Activated naive CD8-positive, alpha-beta T cell treated with anti-CD3 and anti-CD28 coated beads, Interleukin-2, amount 50 U/mL, for 16 hours (primary cell): ENCODE data around the gene MPRIP.

Experiments used
- DNase-seq: peaks from one replicate; pipeline ENCODE4 v3.0.0-alpha.2; 2020; ENCODE audit warnings: low read depth, low spot score

MPRIP gene

DNA sequence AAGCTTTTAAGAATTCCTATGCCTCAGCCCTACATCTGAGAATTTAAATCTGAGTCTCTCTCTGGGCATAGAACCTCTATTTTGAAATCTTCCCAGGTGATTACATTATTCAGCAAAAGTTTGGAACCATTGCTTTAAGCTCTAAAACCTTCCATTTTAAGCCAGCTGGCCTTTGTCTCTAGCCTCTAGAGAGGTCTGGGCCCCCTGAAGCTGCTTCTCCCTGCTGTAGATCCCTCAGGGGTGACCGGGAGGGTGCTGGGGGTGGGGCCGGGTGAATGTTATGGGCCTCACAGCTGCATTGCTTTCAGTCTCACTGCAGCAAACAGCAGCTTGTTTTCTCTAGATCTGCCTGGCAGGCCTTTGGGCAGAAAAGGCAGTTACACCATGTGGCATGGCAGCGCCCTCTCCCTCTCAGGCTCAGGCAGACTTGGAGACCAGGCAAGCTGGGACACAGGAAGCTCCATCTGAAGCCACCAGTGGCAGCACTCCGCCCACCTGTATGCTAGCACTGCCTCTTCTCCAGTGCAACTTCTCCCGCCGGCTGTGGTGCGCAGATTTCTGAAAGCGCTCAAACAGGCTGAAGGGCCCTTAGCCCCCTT is 66.3 kb downstream of the MPRIP start:
- DNase-seq = no peak

DNA sequence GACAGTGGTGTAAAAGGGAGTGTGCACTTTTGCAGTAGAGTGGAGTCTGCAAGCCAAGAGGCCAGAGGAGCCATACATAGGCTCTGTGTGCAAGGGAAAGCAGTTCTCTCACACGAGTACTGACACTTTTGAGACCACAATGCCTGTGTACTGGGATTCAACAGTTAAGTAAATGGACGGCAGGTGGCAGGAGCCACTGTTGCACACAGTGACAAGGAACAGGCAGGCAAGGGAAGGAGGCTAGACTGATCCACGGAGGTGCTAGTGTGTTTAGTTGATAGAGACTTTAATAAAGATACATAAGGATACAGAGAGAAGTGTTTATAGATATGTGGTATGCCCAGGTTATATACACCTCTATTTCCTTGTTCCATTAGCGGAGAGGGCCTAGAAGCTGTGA is 67.0 kb downstream of the MPRIP start:
- no peak for DNase-seq

DNA sequence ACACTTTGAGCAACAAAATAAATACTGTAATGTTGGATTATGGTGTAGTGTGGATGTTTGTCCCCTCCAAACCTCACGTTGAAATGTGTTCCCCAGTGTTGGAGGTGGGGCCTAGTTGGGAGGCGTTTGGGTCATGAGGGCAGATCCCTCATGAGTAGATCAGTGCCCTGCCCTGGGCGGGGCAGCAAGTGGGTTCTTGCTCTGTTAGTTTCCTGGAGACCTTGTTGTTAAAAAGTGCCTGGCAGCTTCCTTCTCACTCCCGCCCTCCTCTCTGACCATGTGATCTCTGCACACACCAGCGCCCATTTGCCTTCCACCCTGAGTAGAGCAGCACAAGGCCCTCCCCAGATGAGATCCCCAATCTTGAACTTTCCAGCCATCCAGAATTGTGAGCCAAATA is 67.7 kb downstream of the MPRIP start:
- DNase-seq = no peak

DNA sequence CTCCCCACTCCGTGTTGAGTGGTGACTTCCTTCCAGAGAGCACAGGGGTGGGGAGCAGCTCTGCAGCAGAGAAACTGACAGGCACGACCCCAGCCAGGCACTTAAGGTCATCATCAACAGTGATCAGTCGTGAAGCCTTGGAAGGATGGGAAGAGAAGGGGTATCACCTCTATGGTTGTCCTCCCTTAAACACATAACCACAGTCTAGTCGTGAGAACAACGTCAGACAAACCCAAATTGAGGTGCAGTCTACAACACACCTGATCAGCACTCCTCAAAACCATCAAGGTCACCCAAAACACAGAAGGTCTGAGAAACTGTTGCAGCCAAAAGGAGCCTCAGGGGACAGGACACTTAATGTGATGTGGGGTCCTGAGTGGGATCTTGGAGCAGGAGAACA is 68.3 kb downstream of the MPRIP start:
- no peak for DNase-seq

DNA sequence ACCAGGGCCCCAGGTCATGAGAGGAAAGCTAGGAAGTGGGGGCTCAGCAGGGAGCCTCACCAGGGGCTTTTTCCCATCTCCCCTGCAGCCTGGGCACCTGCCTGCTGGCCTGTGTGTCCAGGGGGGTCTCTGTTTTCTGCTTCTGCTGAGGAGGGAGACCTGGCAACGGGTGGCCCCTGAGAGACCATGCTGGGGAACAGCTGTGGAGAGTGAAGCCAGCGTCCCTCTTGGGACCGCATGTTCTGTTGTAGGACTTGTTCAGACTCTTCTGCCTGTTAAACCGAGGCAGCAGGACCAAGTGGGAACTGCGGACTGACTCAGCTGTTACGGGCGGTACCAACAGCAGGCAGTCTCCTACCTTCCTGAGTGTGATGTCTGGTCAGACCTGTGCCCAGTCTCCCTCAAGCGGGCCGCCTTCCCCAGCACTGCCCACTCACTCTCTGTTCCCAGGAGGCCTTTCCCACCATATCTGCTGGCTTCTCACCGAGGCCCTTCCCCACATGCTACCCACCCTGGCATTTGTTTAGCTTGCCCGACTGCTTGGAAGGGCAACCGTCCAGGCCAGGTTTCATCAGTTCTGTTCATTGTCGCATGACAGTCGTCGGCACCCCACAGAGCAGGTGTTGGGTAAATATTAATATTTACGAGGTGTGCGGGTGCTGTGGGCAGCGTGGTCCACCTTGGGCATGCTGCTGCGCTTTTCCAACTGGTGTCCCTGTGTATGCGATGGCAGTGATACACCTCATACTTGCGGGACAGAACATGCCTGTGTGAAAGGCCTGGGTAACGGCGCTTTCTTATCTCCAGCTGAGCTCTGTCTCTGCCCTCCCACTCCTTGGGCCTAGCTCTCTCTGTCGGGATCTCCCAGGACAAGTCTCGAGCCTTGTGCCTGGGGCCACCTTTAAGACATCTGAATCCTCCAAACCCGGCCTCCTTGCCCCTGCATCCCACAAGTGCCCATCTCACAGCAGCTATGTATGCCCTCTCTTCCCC is 69.4 kb downstream of the MPRIP start:
- no peak for DNase-seq

DNA sequence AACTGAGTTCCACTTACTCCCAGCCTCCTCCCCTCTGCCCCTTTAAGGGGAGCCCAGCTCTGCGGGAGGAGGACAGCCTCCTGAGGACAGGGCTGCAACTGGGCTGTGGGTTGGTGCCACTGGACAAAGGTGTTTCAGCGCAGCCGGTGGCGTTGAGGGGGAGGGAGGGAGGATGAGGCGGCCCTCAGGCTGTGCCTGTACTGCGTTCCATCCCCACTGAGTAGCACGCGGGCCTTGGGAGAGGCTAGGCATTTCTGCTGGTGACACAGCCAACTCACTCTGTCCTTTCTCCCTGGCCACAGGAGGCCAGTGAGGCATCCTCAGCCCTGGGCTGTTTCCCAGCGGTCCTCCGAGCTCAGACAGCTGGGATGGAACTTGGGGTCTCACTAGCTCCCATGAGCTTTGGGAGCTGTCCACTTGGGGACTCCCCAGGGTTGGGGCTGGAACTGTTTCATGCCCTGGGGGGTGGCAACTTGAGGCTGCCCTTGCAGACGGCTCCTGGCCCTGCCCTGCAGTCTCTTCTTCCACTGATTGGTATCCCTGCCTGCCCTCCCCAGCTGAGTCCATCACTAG is 70.5 kb downstream of the MPRIP start:
- no peak for DNase-seq

DNA sequence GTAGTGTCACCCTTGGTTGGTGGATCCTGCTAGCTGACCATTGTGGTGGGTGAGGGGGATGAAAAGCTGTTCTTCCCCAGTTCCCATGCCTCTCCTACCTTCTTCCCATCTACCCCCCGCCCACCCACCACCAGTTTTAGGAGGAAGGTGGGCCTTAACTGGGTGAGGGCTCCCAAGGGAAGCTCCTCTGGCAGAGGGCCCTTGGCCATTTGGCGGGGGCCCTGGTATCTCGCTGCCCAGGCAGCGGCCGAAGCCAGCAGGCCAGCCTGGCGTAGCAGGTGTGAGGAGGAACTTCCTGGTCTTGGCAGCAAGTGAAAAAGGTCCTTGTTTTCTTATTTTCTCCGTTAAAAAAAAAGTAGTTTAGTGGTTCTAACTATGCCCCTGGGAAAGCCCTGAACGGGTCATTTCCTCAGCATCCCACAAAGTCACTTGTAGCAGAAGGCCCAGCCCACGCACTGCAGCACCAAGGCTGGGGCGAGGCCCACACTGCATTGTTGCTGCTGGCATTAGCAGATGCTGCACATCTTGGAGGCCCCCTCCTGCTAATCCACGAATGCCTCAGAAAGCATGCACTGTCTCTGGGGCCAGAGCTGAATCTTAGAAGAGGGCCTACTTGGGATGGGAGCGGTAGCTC is 72.5 kb downstream of the MPRIP start:
- DNase-seq = no peak

DNA sequence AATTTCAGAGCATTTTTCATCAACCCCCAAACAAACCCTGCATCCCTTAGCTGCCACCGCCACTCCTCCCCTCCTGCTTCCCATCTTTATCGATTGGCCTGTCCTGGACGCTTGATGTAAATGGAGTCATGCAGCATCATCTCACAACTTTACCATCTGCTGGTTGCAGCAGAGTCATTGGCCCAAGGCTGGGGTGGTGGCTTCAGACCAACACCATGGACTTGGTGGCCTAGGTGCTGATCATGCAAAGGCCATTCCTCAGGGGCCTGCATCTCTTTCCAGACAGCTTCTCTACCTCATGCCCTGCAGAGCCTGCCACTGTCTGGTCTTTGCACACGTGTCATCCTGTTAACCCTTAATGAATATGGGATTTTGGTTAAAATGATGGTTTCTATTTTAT is 73.4 kb downstream of the MPRIP start:
- no peak for DNase-seq

DNA sequence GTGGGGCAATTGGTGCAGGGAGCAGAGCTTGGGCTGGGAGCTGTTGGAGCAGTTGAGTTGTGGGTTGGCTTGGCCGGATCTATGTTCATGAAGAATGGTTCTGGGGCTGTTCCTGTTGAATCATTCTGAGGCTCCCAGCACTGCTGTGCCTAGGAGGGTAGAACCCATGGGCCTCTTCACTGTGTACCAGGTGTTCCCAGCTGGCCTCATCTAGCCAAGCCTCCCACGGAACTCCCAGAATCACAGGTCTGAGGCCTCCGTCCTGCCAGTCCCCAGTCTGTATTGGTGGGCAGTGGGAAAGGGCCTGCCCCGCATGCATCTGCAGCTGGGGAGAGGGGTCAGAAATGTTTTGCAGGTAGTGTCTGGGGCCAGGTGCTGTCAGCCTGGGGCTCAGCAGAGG is 74.1 kb downstream of the MPRIP start:
- DNase-seq = no peak

DNA sequence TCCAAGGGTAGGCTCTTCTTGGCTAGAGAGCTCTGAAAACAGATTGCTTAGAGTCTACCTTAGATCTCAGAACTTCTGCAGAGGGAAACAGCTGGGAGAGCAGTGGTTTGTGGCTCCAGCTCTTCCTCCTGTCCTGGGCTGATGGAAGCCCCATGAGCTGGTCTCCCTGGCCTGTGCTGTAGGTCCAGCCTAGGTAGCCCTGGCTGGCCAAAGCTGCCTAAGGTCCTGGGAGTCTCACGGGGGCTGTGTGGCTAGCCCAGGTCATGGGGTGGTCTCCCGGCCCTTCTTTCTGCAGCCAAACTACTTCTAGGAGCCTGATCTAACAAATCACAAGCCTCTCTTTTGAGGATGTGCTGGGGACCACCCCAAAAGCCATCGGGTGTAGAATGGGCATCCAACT is 75.7 kb downstream of the MPRIP start:
- DNase-seq = no peak

DNA sequence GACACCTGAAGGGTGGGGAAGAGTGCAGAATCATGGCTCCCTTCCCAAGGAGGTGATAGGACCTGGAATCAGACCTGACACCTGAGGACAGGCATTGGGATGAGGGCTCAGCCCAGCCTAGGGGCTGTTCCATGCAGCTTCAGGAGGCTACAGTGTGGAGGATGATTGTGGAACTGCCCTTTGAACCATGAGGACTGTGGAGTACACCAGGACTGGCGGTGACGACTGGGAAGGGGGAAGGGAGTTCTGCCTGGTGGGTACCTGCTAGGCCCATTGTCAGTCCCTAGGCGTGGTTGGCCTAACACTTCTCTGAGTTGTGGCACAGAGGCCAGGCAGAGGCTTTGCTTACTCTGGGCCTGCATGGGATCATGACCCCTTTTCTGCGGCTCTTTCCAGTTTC is 76.1 kb downstream of the MPRIP start:
- DNase-seq = no peak

DNA sequence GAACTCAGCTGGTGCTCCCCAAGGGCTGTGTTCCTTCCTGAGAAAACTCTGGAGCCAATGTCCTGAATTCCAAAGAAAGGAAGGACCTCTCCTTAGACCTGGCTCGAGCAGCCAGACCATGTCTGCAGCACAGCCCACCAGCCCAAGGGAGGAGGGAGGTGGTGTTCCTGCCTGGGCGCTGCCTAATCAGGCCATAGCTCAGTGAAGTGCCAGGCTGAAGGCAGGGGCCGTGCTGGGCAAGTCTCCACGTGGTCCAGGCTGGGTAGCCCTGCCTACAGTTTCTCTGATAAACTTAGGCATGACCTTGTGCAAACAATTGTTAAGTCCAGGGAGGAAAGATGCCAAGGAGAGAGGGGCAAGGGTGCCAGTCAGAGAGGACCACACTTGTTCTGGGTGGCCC is 76.8 kb downstream of the MPRIP start:
- no peak for DNase-seq

DNA sequence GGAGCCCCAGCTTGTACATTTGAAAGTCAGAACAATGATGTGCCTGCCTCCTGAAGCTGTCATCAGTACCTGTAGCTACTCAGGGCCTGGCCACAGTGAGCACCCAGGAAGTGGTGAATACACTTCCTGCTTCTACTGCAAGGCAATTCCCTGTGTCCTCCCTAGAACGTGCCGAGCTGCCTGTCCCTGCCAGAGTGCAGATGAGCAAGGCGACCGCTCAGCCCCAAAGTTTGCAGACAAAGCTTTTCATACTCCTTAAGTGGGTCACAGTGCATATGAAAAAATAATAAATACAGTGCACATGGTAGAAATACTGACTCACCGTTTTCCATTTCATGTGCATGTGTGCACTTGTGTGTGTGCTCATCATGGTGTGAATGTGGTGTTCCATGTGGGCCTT is 77.3 kb downstream of the MPRIP start:
- DNase-seq = no peak

DNA sequence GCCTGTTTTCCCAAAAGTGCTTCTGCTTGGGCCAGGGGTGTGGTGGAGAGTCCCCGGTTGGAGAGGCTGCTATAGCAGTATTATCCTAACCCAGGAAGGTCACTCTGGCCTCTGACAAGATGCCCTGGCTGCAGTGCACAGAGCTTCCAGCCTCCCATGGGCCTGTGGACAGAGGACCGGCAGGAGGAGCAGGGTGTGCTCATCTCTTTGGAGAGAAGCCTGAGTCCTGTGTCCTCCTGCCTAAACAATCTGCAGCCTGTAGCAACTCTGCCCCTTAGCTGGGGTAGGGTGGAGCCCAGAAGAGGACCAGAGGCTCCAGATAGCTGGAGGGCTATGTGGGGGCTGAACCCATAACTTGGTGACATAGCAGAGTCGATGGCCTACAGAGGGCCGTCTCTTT is 78.0 kb downstream of the MPRIP start:
- no peak for DNase-seq

DNA sequence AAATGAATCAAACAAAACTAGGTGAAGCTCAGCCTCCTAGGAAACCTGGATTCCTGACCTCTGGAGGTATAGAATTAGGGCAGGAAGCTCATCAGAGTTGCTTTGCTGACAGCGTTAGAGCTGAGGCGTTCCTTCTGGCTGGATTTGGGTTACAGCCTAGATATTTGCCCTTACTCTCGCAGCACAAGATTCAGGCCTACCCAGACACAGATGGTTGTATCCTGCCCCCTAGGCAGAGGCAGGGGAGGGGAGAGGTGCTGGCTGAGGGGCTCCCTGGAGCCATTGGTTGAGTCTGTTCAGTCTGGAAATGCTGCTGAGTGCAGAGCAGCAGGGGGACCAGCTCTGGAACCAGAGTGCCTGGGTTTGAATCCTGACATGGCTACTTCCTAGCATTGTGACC is 78.4 kb downstream of the MPRIP start:
- DNase-seq = no peak

DNA sequence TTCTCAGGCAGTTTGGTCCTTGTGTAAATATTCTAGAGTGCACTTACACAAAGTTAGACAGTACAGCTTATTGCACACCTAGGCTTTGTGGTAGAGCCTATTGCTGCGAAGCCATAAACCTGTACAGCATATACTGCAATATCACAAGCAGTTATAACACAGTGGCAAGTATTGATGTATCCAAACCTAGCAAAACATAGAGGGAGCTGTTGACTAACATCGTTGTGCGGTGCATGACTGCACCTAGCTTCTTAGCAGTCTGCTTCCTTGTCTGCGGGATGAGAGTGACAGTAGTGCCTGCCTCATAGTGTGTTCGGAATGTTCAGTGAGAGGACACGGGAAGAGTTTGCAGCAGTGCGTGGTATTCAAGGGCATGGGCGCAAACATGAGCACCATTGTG is 78.9 kb downstream of the MPRIP start:
- DNase-seq = no peak

DNA sequence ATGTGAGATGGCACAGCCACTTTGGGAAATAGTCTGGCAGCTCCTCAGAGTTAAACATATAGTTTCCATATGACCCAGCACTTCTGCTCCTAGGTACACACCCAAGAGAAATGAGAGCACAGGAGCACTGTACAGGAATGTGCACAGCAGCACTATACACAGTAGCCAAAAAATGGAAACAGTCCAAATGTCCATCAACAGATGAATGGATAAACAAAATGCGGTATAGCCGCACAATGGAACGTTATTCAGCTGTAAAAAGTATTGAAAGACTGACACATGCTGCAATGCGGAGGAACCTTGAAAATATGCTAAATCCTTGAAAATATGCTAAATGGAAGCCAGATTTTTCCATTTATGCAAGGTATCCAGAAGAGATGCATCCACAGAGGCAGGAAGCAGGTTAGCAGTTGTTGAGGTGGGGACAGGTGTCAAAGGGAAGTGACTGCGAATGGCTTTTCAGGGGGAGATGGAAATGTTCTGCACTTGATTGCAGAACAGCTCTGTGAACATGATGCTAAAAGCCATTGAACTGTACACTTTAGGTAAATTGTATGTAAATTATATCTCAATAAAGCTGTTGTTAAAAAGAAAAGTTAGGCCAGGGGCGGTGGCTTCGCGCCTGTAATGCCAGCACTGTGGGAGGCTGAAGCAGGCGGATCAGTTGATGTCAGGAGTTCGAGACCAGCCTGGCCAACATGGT is 80.7 kb downstream of the MPRIP start:
- no peak for DNase-seq

DNA sequence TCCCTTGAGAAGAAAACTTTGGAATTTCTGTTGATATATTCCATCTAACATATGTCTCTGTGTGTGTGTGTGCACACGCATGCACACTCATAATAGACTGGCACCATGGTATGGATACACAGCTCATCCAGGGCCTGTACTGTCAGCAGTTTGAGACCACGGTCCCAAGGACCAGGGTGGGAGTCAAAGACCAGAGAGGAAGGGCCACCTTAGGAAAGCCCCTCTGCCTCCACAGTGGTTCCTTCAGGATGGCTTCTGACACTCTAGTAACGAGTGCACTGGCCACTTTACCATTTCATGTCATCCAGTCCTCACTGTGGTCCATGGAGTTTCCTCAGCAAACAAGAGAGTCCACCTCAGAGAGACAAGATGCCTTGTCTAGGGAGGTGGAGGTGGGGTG is 82.1 kb downstream of the MPRIP start:
- DNase-seq = no peak

DNA sequence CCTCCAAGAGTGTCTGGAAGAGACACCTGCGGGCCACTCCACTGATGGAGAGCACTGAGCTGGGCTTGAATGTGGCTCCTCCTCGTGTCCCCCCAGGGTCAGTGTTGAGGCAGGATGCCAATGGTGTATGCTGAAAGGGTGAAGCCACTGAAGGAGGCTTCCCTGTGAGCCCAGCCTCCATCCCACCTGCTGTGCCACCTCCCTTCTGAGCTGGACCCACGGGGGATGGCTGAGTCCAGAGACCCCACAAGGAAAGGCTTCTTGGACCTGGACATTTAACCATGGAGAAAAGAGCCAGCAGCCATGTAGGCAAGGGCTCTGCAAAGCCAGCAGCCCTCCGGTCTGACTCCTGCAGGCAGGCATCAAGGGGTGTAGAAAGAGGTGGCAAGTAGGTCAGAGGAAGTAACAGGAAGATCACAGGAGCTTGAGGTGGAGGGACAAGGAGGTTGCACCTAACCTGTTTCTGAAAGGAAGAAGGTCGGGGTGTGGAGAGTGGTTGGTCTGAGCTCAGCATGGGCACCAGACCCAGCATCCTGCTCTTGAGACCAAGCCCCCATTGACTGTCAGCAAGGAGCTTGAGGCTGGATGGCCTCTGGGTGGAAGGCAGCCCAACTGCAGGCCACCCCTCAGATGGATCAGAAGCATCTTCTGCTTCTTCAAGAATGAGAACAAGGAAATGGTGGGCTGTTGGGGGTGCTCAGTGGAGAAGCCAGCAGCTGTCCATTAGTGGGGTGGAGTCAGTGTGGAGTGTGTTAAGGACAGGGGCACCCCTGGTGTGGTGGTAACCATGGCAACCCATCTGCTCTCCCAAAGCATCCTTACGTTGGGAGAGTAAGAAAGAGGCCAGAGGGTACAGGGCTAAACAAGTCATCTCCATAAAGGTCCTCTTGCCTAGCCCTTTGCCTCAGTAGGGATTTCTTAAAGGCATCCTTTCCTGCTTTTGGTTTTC is 83.2 kb downstream of the MPRIP start:
- no peak for DNase-seq
